Fibroblast of villous mesenchyme (primary cell): ENCODE data around the gene GNG14. TPM values are rescaled to one million over a fixed set of nuclear protein-coding genes. Genes with fewer than 3 reads are reported as not detected.
A peak's percentile ranks its signal among the peaks of the same experiment; 100 is the strongest.

ENCODE experiments used
- DNase-seq: peaks from one replicate; pipeline ENCODE4 v3.0.0-alpha.2; 2010; ENCODE audit warnings: low read depth
- H3K4me3 ChIP-seq: 2 replicates; pipeline ENCODE4 v1.5.1; 2011; ENCODE audit warnings: low read depth, mild to moderate bottlenecking, low read length
- total RNA-seq: library from RNA; depleted of rRNA; stranded (reverse); fragments of >200 nt; gene quantifications from 2 replicates; pipeline ENCODE4 v1.2.3, GENCODE V29; 2012
- TF ChIP-seq, protein P1 (sequence below): IDR thresholded peaks from 2 replicates; pipeline ENCODE4 v1.5.1; 2012; ENCODE audit warnings: low read depth, mild to moderate bottlenecking, low read length; ENCODE audit not compliant: insufficient read depth

The GNG14 gene
- total RNA-seq, 1 donor, result not detected

DNA sequence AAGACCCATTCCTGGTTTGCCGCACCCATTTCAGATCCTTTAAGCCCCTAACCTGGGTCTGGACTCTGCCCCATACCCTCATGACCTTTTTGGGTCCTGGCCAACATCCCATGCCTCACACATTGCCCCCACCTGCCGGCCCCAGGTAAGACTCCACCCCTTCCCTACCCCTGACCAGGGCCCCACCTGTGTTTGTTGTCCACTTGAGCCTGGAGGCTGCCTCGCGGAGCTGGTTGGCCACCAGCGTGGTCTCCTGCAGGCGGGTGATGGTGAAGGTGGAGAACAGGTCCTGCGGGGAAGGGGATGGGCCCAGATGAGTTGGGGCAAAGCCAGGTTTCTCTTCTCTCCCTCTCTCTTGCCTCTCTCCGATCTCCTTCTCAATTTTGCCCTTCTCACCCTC is 40.8 kb upstream of the GNG14 start:
- no peak overlapping the region for H3K4me3 ChIP-seq
- no peak for DNase-seq
- TF ChIP-seq, protein P1, sequence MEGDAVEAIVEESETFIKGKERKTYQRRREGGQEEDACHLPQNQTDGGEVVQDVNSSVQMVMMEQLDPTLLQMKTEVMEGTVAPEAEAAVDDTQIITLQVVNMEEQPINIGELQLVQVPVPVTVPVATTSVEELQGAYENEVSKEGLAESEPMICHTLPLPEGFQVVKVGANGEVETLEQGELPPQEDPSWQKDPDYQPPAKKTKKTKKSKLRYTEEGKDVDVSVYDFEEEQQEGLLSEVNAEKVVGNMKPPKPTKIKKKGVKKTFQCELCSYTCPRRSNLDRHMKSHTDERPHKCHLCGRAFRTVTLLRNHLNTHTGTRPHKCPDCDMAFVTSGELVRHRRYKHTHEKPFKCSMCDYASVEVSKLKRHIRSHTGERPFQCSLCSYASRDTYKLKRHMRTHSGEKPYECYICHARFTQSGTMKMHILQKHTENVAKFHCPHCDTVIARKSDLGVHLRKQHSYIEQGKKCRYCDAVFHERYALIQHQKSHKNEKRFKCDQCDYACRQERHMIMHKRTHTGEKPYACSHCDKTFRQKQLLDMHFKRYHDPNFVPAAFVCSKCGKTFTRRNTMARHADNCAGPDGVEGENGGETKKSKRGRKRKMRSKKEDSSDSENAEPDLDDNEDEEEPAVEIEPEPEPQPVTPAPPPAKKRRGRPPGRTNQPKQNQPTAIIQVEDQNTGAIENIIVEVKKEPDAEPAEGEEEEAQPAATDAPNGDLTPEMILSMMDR, result no peak

DNA sequence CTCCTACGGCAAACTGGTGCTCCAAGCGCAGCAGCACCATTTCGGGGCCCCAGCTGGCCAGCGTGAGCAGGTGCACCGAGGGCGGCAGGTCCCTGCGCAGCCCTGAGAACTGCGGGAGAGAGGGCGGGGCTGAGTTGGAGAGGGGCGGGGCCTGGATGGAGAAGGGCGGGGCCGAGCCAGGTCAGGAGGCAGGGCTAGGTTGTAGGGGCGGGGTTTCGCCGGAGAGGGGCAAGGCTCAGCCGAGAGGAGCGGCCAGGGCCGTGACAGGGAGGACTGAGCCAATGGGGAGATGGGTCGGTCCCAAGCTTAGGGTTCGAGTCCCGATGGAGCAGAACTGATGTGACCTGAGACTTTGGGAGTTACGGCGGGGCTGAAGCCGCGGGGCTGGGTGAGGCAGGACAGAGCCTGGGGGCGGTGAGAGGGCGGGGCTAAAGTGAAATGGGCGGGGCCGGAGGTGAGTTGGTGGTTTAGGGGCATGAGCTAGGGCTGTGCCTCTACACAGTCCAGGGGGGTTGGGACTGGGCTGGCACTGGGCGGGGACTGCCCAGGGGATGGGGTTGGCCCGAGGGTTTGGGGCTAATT is 40.2 kb upstream of the GNG14 start:
- H3K4me3 ChIP-seq, result peak overlapping the region; percentile 30
- DNase-seq, result peak; percentile 16
- TF ChIP-seq, protein P1, result no peak

DNA sequence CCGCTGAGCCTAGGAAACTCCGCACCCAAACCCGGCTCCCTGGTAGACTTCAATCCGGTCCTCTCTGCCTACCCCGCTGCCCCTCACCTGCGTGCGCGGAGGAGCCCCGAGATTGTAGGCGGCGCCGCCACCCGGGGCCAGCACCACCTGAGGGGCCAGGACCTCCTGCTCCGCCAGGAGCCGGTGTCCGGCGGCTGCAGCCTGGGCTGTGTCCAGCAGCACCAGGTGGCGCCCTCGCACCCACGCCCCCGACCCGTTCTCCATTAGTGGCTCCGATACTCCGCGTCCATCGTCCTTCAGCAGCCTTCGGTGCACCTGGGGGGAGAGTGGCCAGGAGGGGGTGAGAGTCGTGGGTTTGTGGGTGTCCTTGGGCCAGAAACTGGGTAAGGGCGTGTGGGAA is 39.7 kb upstream of the GNG14 start:
- TF ChIP-seq, protein P1, result peak; percentile 31
- no peak for DNase-seq
- peak overlapping the region; percentile 30 for H3K4me3 ChIP-seq

DNA sequence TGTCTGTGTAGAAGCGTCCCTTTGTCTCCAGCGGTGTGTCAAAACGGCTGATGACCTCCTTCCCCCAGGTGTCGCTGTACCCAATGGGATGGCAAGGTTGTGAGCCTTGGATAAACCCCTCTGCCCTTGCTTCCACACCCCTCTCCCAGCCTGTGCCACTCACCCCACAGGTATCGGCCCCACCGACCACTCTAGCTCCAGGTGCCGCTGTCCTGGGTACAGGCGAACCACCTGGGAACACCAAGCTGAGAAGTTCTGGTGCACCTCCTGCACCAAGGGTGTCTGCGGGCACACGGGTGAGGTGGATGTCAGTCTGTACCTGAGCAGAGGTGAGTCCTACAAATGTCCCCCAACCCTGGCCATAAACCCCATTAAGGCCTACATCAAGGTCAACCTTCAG is 37.9 kb upstream of the GNG14 start:
- no peak overlapping the region for H3K4me3 ChIP-seq
- TF ChIP-seq, protein P1, result no peak
- no peak for DNase-seq

DNA sequence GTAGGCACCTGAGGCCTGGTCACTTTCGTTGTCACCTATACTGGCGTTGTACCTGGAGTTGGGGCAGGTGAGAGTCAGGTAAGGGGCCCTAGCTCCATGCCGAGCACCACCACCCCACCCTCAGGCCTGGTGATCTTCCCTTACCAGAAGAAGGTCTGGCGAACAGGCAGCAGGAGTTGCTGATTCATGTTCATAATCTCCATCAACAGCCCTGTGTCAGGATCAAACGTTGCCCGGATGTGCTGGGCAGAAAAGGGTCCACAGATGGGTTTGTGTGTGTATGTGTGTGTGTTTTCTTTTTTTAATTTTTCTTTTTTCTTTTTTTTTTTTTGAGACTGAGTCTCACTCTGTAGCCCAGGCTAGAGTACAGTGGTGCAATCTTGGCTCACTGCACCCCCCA is 35.6 kb upstream of the GNG14 start:
- no peak for DNase-seq

DNA sequence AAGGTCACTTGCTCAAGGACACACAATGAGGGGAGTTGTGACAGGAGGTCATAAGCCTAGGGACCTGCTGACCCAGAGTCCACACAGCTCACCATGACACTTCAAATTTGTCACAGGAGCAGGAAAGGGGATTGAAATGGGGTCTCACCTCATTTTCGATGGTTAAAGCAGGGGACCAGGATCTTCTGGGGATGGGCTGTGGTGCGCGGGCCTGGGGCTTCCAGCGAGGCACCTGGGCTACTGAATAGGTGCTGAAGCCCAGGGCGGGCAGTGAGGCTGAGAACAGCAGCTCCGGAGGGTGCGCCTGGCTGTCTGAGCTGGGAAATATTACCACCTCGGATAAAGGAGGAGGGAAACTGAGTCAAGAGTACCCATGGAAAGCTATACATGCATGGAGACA is 32.3 kb upstream of the GNG14 start:
- TF ChIP-seq, protein P1, result no peak
- no peak for DNase-seq
- no peak overlapping the region for H3K4me3 ChIP-seq

More for the DNA sequence above, 35.6 kb upstream of the GNG14 start:
- no peak overlapping the region for H3K4me3 ChIP-seq
- TF ChIP-seq, protein P1, result no peak
